SH-SY5Y (cell line): Measurements from ENCODE around the gene NDUFS2.

Experiments
- GATA2 ChIP-seq: IDR thresholded peaks from 2 replicates; pipeline ENCODE4 v1.6.1; 2011; ENCODE audit warnings: mild to moderate bottlenecking, low read depth, low read length
- GATA3 ChIP-seq: IDR thresholded peaks from 2 replicates; pipeline ENCODE4 v1.6.1; 2011; ENCODE audit warnings: low read depth, mild to moderate bottlenecking, low read length, moderate library complexity

GRCh38 chr1:161197560-161198193 is 4.5 kb upstream of the NDUFS2 start:
- TF ChIP-seq GATA2 = no peak
- no peak for TF ChIP-seq GATA3
